Endodermal cell (in vitro differentiated cells): Measurements from ENCODE around the gene DYNC1H1. TPM values are rescaled to one million over a fixed set of nuclear protein-coding genes. Genes with fewer than 3 reads are reported as not detected.
"Not testable (repeated sequence)": the region's sequence is repeated elsewhere in the genome, so short reads cannot be mapped to it uniquely, and the experiment has no call there.

ENCODE experiments used
- DNase-seq: peaks from one replicate; pipeline ENCODE4 v3.0.0-alpha.2; 2017
- H3K27ac ChIP-seq: 2 replicates; pipeline ENCODE4 v1.5.1; 2013; ENCODE audit warnings: mild to moderate bottlenecking, low read depth, low read length, moderate library complexity
- H3K27me3 ChIP-seq: 2 replicates; pipeline ENCODE4 v1.6.1; 2013; ENCODE audit warnings: mild to moderate bottlenecking, low read length, moderate library complexity; ENCODE audit not compliant: insufficient read depth, control insufficient read depth, poor library complexity, severe bottlenecking
- H3K36me3 ChIP-seq: 2 replicates; pipeline ENCODE4 v1.7.0; 2013; ENCODE audit warnings: mild to moderate bottlenecking, low read length, moderate library complexity; ENCODE audit not compliant: control insufficient read depth, insufficient read depth
- H3K4me1 ChIP-seq: one replicate; pipeline ENCODE4 v1.7.0; 2013; ENCODE audit warnings: low read length; ENCODE audit not compliant: control insufficient read depth, insufficient read depth
- H3K4me3 ChIP-seq: 2 replicates; pipeline ENCODE4 v1.5.1; 2013; ENCODE audit warnings: mild to moderate bottlenecking, low read length, moderate library complexity
- H3K9ac ChIP-seq: 2 replicates; pipeline ENCODE4 v1.6.1; 2013; ENCODE audit warnings: mild to moderate bottlenecking, low read length, moderate library complexity; ENCODE audit not compliant: poor library complexity, severe bottlenecking; ENCODE audit errors: extremely low read depth
- H3K9me3 ChIP-seq: 2 replicates; pipeline ENCODE4 v1.6.1; 2013; ENCODE audit warnings: mild to moderate bottlenecking, low read length, moderate library complexity; ENCODE audit not compliant: control insufficient read depth
- H3K27ac Mint-ChIP-seq: 2 replicates; pipeline ENCODE4 v1.8.0; 2020; ENCODE audit warnings: mixed read lengths
- H3K27me3 Mint-ChIP-seq: 2 replicates; pipeline ENCODE4 v1.8.0; 2021; ENCODE audit warnings: mild to moderate bottlenecking, mixed read lengths; ENCODE audit not compliant: insufficient read depth
- H3K36me3 Mint-ChIP-seq: 2 replicates; pipeline ENCODE4 v1.8.0; 2020; ENCODE audit warnings: low read depth, mixed read lengths
- H3K4me1 Mint-ChIP-seq: 2 replicates; pipeline ENCODE4 v1.8.0; 2020; ENCODE audit warnings: mixed read lengths
- H3K4me3 Mint-ChIP-seq: 2 replicates; pipeline ENCODE4 v1.8.0; 2020; ENCODE audit warnings: mild to moderate bottlenecking, moderate library complexity, mixed read lengths
- H3K9me3 Mint-ChIP-seq: 2 replicates; pipeline ENCODE4 v1.8.0; 2020; ENCODE audit warnings: mild to moderate bottlenecking, mixed read lengths
- WGBS, 2 experiments: methylation state at CpG; one replicate each; pipeline versions ENCODE4 v1.1.5 to v1.1.7; 2013; ENCODE audit warnings: missing lambda C conversion rate in 2 of 2, mixed read lengths in 1 of 2; ENCODE audit not compliant: insufficient coverage in 1 of 2, insufficient read length in 1 of 2; 5-methylcytosine and 5-hydroxymethylcytosine counted together
- total RNA-seq, 2 donors: library from RNA; stranded (reverse); fragmentation: NEBNext Ultra II Directional in 1 of 2; extraction: Animal tissue kit (Norgen Biotek cat#: 25700) in 1 of 2; gene quantifications; 2 replicates in 1 of 2; 3 replicates in 1 of 2; pipeline ENCODE4 v1.2.1, GENCODE V29; 2021
- TF ChIP-seq, protein P1 (sequence below): fragments of 200-600 bp; sonication (generic); conservative IDR thresholded peaks from 2 replicates; pipeline ENCODE4 v1.5.0; 2021; ENCODE audit warnings: antibody characterized with exemption, mild to moderate bottlenecking

Gene DYNC1H1
- total RNA-seq, 2 donors from 2014 or later = 438 to 443 TPM

DNA sequence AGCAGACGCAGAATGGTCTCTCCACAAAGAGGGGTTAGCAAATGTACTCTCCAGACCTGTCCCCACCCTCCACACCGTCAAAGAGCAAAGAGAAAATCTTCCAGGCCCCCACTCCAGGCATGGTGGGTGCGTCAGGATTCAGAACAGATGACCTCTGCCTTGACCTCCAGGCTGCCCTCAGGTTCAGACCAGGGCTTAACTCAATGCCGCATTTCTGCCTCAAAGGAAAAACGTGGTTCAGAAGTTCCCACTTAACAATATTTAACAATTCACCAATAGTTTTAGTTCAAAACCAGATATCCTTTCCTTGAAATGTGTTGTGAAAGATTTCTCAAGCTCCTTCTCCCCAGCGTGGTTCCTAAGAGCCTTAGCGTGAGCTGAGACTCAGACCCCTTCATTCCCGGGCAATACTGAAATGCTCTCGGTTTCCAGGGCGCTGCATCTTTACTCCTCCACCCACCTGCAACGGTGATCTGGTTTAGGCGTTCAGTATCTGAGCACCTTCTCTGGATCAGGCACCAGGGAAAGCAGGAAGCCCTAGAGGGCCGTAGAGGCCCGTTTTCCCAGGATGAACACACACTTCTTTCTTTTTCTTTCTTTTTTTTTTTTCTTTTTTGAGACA, 99.5 kb downstream of the DYNC1H1 start:
- WGBS, 2 experiments = 85 to 86% methylated on average over 8 to 14 of the region's 14 CpGs
- no peak overlapping the region for H3K27ac Mint-ChIP-seq
- no peak overlapping the region for H3K4me3 ChIP-seq

DNA sequence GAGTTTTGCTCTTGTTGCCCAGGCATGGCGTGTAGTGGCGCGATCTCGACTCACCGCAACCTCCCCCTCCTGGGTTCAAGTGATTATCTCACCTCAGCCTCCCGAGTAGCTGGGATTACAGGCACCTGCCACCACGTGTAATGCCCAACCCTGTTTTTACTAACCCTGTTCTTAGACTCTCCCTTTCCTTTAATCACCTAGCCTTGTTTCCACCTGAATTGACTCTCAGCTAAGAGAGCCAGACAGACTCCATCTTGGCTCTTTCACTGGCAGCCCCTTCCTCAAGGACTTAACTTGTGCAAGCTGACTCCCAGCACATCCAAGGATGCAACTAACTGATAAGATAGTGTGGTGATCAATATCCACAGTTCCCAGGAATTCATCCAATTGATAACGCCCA, 100.2 kb downstream of the DYNC1H1 start:
- H3K4me3 Mint-ChIP-seq = not testable (repeated sequence)

More for the DNA sequence above, 99.5 kb downstream of the DYNC1H1 start:
- no peak overlapping the region for H3K27ac ChIP-seq
- H3K27me3 ChIP-seq = no peaks in the 10 kb centered on the region
- peaks cover 19% of the 10 kb centered on the region for H3K27me3 Mint-ChIP-seq
- H3K36me3 Mint-ChIP-seq = peaks cover under 1% of the 10 kb centered on the region
- H3K36me3 ChIP-seq = no peaks in the 10 kb centered on the region
- H3K9me3 Mint-ChIP-seq = peaks cover under 1% of the 10 kb centered on the region
- TF ChIP-seq, protein P1, sequence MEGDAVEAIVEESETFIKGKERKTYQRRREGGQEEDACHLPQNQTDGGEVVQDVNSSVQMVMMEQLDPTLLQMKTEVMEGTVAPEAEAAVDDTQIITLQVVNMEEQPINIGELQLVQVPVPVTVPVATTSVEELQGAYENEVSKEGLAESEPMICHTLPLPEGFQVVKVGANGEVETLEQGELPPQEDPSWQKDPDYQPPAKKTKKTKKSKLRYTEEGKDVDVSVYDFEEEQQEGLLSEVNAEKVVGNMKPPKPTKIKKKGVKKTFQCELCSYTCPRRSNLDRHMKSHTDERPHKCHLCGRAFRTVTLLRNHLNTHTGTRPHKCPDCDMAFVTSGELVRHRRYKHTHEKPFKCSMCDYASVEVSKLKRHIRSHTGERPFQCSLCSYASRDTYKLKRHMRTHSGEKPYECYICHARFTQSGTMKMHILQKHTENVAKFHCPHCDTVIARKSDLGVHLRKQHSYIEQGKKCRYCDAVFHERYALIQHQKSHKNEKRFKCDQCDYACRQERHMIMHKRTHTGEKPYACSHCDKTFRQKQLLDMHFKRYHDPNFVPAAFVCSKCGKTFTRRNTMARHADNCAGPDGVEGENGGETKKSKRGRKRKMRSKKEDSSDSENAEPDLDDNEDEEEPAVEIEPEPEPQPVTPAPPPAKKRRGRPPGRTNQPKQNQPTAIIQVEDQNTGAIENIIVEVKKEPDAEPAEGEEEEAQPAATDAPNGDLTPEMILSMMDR = no peak
- H3K9me3 ChIP-seq = no peaks in the 10 kb centered on the region
- no peak for DNase-seq
- H3K4me3 Mint-ChIP-seq = no peak overlapping the region
- H3K4me1 Mint-ChIP-seq = peaks cover 11% of the 10 kb centered on the region
- H3K4me1 ChIP-seq = peaks cover 6% of the 10 kb centered on the region
- no peak overlapping the region for H3K9ac ChIP-seq

DNA sequence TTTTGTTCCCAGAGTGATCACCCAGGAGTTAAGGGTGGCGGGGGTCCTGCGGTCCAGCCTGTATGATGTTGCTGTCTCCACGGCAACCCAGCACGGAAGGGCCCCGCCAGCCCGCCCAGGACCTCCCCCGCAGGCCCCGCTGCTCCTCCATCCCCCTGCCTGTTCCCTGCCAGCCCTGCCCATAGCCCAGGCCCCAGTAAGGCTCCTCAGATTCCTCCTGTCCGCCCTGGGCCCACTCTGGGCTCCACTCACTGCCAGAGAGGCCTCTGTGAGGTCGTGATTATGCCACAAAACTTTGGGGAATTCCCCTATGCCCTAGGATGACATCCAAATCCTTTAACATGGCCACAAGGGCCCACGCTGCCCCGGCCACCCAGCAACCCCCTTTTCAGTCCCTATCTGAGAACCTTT, 101.7 kb downstream of the DYNC1H1 start:
- peaks cover 4% of the 10 kb centered on the region for H3K9me3 Mint-ChIP-seq
- peaks cover 6% of the 10 kb centered on the region for H3K4me1 ChIP-seq
- no peak for DNase-seq
- H3K27ac ChIP-seq = no peak overlapping the region
- 87 to 93% methylated on average over 7 to 12 of the region's 12 CpGs for WGBS, 2 experiments
- no peak overlapping the region for H3K4me3 Mint-ChIP-seq
- no peaks in the 10 kb centered on the region for H3K27me3 ChIP-seq
- H3K4me1 Mint-ChIP-seq = peaks cover 11% of the 10 kb centered on the region
- no peak overlapping the region for H3K4me3 ChIP-seq
- TF ChIP-seq, protein P1 = no peak
- H3K27me3 Mint-ChIP-seq = peaks cover 7% of the 10 kb centered on the region
- no peaks in the 10 kb centered on the region for H3K9me3 ChIP-seq
- H3K9ac ChIP-seq = peak overlapping the region; percentile 6
- H3K36me3 Mint-ChIP-seq = peaks cover 7% of the 10 kb centered on the region
- no peaks in the 10 kb centered on the region for H3K36me3 ChIP-seq
- no peak overlapping the region for H3K27ac Mint-ChIP-seq

More for the DNA sequence above, 100.2 kb downstream of the DYNC1H1 start:
- DNase-seq, H3K4me1 ChIP-seq, H3K36me3 Mint-ChIP-seq, H3K4me3 ChIP-seq, H3K9ac ChIP-seq, H3K9me3 ChIP-seq, H3K27ac ChIP-seq, H3K36me3 ChIP-seq, H3K27me3 ChIP-seq, H3K9me3 Mint-ChIP-seq: not testable (repeated sequence)
- H3K27me3 Mint-ChIP-seq = peaks cover 14% of the 10 kb centered on the region
- WGBS, 2 experiments = 93% methylated on average over 3 to 8 of the region's 8 CpGs
- peaks cover 11% of the 10 kb centered on the region for H3K4me1 Mint-ChIP-seq
- peak overlapping the region; percentile 48 for H3K27ac Mint-ChIP-seq
